Skin of body (tissue), 2 donors: ENCODE results near the gene ADGRV1. TPM values are rescaled to one million over a fixed set of nuclear protein-coding genes. Genes with fewer than 3 reads are reported as not detected.
A peak's percentile ranks its signal among the peaks of the same experiment; 100 is the strongest.

Experiments
- DNase-seq: peaks from one replicate; lab custom pipeline; 2025; lab: John Stamatoyannopoulos, UW
- total RNA-seq: library from RNA; depleted of rRNA; stranded (reverse); fragments of >200 nt; gene quantifications from one replicate; pipeline ENCODE4 v1.2.3, GENCODE V29; 2014

The ADGRV1 gene
- total RNA-seq, 1 donor from 2014 or later: 11.2 TPM

GRCh38 chr5:91058575-91058974 lies 500.0 kb downstream of the ADGRV1 start:
- no peak for DNase-seq

GRCh38 chr5:91059409-91059808 lies 500.8 kb downstream of the ADGRV1 start:
- DNase-seq: no peak

GRCh38 chr5:91061094-91061493 lies 502.5 kb downstream of the ADGRV1 start:
- DNase-seq: no peak

GRCh38 chr5:91061946-91062562 lies 503.5 kb downstream of the ADGRV1 start:
- DNase-seq: no peak

- DNase-seq: peak; percentile 75
Observed at GRCh38 chr5:91063098-91063690, 504.6 kb downstream of the ADGRV1 start.

GRCh38 chr5:91065496-91065895 lies 506.9 kb downstream of the ADGRV1 start:
- no peak for DNase-seq

GRCh38 chr5:91069364-91069763 lies 510.8 kb downstream of the ADGRV1 start:
- DNase-seq: no peak

- DNase-seq: no peak
Observed at GRCh38 chr5:91070761-91071550, 512.4 kb downstream of the ADGRV1 start.

- peak; percentile 47 for DNase-seq
Observed at GRCh38 chr5:91072881-91073280, 514.3 kb downstream of the ADGRV1 start.

GRCh38 chr5:91074615-91075014 lies 516.0 kb downstream of the ADGRV1 start:
- DNase-seq: peak; percentile 60

GRCh38 chr5:91076138-91076537 lies 517.5 kb downstream of the ADGRV1 start:
- DNase-seq: no peak

GRCh38 chr5:91077623-91078022 lies 519.0 kb downstream of the ADGRV1 start:
- no peak for DNase-seq

GRCh38 chr5:91079037-91079436 lies 520.4 kb downstream of the ADGRV1 start:
- peak; percentile 67 for DNase-seq

GRCh38 chr5:91089758-91090157 lies 531.2 kb downstream of the ADGRV1 start:
- DNase-seq: no peak

- DNase-seq: no peak
Observed at GRCh38 chr5:91090995-91091394, 532.4 kb downstream of the ADGRV1 start.

- no peak for DNase-seq
Observed at GRCh38 chr5:91091471-91092234, 533.1 kb downstream of the ADGRV1 start.

GRCh38 chr5:91092859-91093783 lies 534.5 kb downstream of the ADGRV1 start:
- DNase-seq: no peak

- no peak for DNase-seq
Observed at GRCh38 chr5:91095313-91095712, 536.7 kb downstream of the ADGRV1 start.

- no peak for DNase-seq
Observed at GRCh38 chr5:91095786-91096385, 537.3 kb downstream of the ADGRV1 start.

GRCh38 chr5:91098541-91098940 lies 539.9 kb downstream of the ADGRV1 start:
- DNase-seq: peak; percentile 97
